H1 (cell line): Measurements from ENCODE around the gene AP2A1. TPM values are rescaled to one million over a fixed set of nuclear protein-coding genes. Genes with fewer than 3 reads are reported as not detected.

Experiments used
- CTCF ChIA-PET: fragments of 300-600 bp; sonication (Branson Sonifier 250); formaldehyde crosslinking; loops from one replicate; lab custom pipeline; 2021; ENCODE audit not compliant: partially characterized antibody; lab: Charles Lee
- POLR2A ChIA-PET: fragments of 300-600 bp; sonication (Branson Sonifier 250); formaldehyde crosslinking; loops from one replicate; lab custom pipeline; 2021; ENCODE audit warnings: inconsistent platforms; ENCODE audit not compliant: partially characterized antibody; lab: Charles Lee
- DNase-seq, 2 experiments: peaks; one replicate each; pipeline versions ENCODE4 v3.0.0 to v3.0.0-alpha.2; 2010 to 2022; ENCODE audit warnings: low spot score in 2 of 2, low read depth in 1 of 2, mixed read lengths in 1 of 2
- FAIRE-seq: peaks from 2 replicates; lab custom pipeline; 2011; peaks lifted over from hg19 to GRCh38; lab: Jason Lieb, UNC
- H2AFZ ChIP-seq: 2 replicates; pipeline ENCODE4 v1.8.1; 2012; ENCODE audit warnings: low read length, inconsistent platforms
- H2AK5ac ChIP-seq: 2 replicates; pipeline ENCODE4 v1.6.1; 2013; ENCODE audit warnings: low read depth, low read length
- H2BK120ac ChIP-seq: replicated peaks from 2 replicates; pipeline ENCODE3; 2013; ENCODE audit warnings: low read depth, low read length, inconsistent platforms
- H2BK12ac ChIP-seq: 2 replicates; pipeline ENCODE4 v1.6.1; 2013; ENCODE audit warnings: low read depth, low read length
- H2BK15ac ChIP-seq: 2 replicates; pipeline ENCODE4 v1.6.1; 2013; ENCODE audit warnings: low read length
- H2BK20ac ChIP-seq: 2 replicates; pipeline ENCODE4 v1.6.1; 2013; ENCODE audit warnings: low read length
- H2BK5ac ChIP-seq: 2 replicates; pipeline ENCODE4 v1.6.1; 2013; ENCODE audit warnings: low read depth, low read length
- H3K14ac ChIP-seq: 2 replicates; pipeline ENCODE4 v1.6.1; 2013; ENCODE audit warnings: inconsistent platforms; ENCODE audit not compliant: insufficient read length
- H3K18ac ChIP-seq: 2 replicates; pipeline ENCODE4 v1.6.1; 2013; ENCODE audit warnings: low read length; ENCODE audit errors: extremely low read depth
- H3K23ac ChIP-seq: 2 replicates; pipeline ENCODE4 v1.6.1; 2013; ENCODE audit warnings: inconsistent platforms; ENCODE audit not compliant: insufficient read length
- H3K23me2 ChIP-seq: 2 replicates; pipeline ENCODE4 v1.6.1; 2013; ENCODE audit warnings: low read depth, low read length
- H3K27ac ChIP-seq: 2 replicates; pipeline ENCODE4 v1.6.1; 2011; ENCODE audit warnings: low read depth, low read length, inconsistent platforms
- H3K27me3 ChIP-seq, 4 experiments: replicated peaks in 1 of 4; 1 replicate in 1 of 4; 2 replicates in 3 of 4; pipeline versions ENCODE4 v1.6.1 to v1.8.1; 2011 to 2013; ENCODE audit warnings: low read length in 3 of 4, mild to moderate bottlenecking in 3 of 4, inconsistent platforms in 2 of 4, mixed read lengths in 2 of 4, moderate library complexity in 1 of 4; ENCODE audit not compliant: control insufficient read depth in 3 of 4, insufficient read depth in 3 of 4; ENCODE audit errors: extremely low read depth in 1 of 4
- H3K36me3 ChIP-seq, 4 experiments: 2 replicates each; pipeline versions ENCODE4 v1.6.1 to v1.8.1; 2011 to 2013; ENCODE audit warnings: mild to moderate bottlenecking in 4 of 4, low read length in 3 of 4, moderate library complexity in 2 of 4, control low read depth in 1 of 4, inconsistent platforms in 1 of 4; ENCODE audit not compliant: insufficient read depth in 4 of 4, control insufficient read depth in 2 of 4
- H3K4ac ChIP-seq: replicated peaks from 2 replicates; pipeline ENCODE3; 2013; ENCODE audit warnings: low read length, low read depth, mixed read lengths, inconsistent platforms; ENCODE audit not compliant: insufficient read length
- H3K4me1 ChIP-seq, 4 experiments: replicated peaks in 1 of 4; 1 replicate in 1 of 4; 2 replicates in 3 of 4; pipeline versions ENCODE4 v1.6.1 to v1.8.1; 2011 to 2013; ENCODE audit warnings: low read length in 3 of 4, inconsistent platforms in 2 of 4, mixed read lengths in 1 of 4; ENCODE audit not compliant: insufficient read depth in 4 of 4, control insufficient read depth in 3 of 4
- H3K4me2 ChIP-seq, 2 experiments: 2 replicates each; pipeline versions ENCODE4 v1.6.1 to v1.8.1; 2011 to 2013; ENCODE audit warnings: low read depth in 2 of 2, low read length in 2 of 2, control low read depth in 1 of 2, inconsistent platforms in 1 of 2, mild to moderate bottlenecking in 1 of 2; ENCODE audit not compliant: insufficient read depth in 1 of 2
- H3K4me3 ChIP-seq, 4 experiments: fragments of 200-600, 300-600 bp in 1 of 4; sonication (generic), shearing (Covaris generic), sonication (Bioruptor Twin) in 1 of 4; 2 replicates each; pipeline versions ENCODE4 v1.5.1 to v1.8.1; 2011 to 2016; ENCODE audit warnings: low read length in 4 of 4, low read depth in 3 of 4, control low read depth in 2 of 4, inconsistent platforms in 2 of 4, mild to moderate bottlenecking in 2 of 4, mixed read lengths in 1 of 4, moderate library complexity in 1 of 4; ENCODE audit not compliant: insufficient read depth in 2 of 4; ENCODE audit errors: extremely low read depth in 1 of 4
- H3K56ac ChIP-seq: replicated peaks from 2 replicates; pipeline ENCODE3; 2013; ENCODE audit warnings: low read depth, mild to moderate bottlenecking, mixed read lengths, low read length, inconsistent platforms; ENCODE audit not compliant: insufficient read length
- H3K79me1 ChIP-seq: 2 replicates; pipeline ENCODE4 v1.6.1; 2013; ENCODE audit warnings: low read depth, low read length, control low read depth
- H3K79me2 ChIP-seq, 2 experiments: 2 replicates each; pipeline versions ENCODE4 v1.6.1 to v1.8.1; 2012 to 2013; ENCODE audit warnings: low read length in 2 of 2, mild to moderate bottlenecking in 2 of 2, inconsistent platforms in 1 of 2; ENCODE audit not compliant: insufficient read depth in 2 of 2, control insufficient read depth in 1 of 2
- H3K9ac ChIP-seq, 4 experiments: replicated peaks in 1 of 4; 1 replicate in 1 of 4; 2 replicates in 3 of 4; pipeline versions ENCODE4 v1.6.1 to v1.8.1; 2011 to 2013; ENCODE audit warnings: low read depth in 3 of 4, low read length in 3 of 4, control low read depth in 2 of 4, mild to moderate bottlenecking in 2 of 4, moderate library complexity in 2 of 4, inconsistent platforms in 1 of 4; ENCODE audit errors: extremely low read depth in 1 of 4
- H3K9me3 ChIP-seq, 2 experiments: 2 replicates each; pipeline versions ENCODE4 v1.6.1 to v1.8.1; 2012 to 2013; ENCODE audit warnings: mild to moderate bottlenecking in 2 of 2, moderate library complexity in 2 of 2, control low read depth in 1 of 2, inconsistent platforms in 1 of 2, low read depth in 1 of 2, low read length in 1 of 2, mixed read lengths in 1 of 2; ENCODE audit not compliant: insufficient read depth in 2 of 2
- H4K20me1 ChIP-seq, 2 experiments: replicated peaks in 1 of 2; 2 replicates each; pipeline versions ENCODE3 to v1.8.1; 2011 to 2013; ENCODE audit warnings: inconsistent platforms in 2 of 2, low read length in 2 of 2, mild to moderate bottlenecking in 1 of 2; ENCODE audit not compliant: insufficient read depth in 2 of 2, control insufficient read depth in 1 of 2
- H4K5ac ChIP-seq: 2 replicates; pipeline ENCODE4 v1.6.1; 2013; ENCODE audit warnings: low read length, low read depth, mixed read lengths, inconsistent platforms; ENCODE audit not compliant: insufficient read length
- H4K8ac ChIP-seq: 2 replicates; pipeline ENCODE4 v1.8.0; 2013; ENCODE audit warnings: mild to moderate bottlenecking, moderate library complexity, low read length, inconsistent platforms; ENCODE audit not compliant: insufficient read depth; ENCODE audit errors: extremely low read depth
- H4K91ac ChIP-seq: replicated peaks from 2 replicates; pipeline ENCODE3; 2013; ENCODE audit warnings: low read length, mixed read lengths, inconsistent platforms; ENCODE audit not compliant: insufficient read length
- CREB1 ChIP-seq: IDR thresholded peaks from 2 replicates; pipeline ENCODE4 v1.6.1; 2012; ENCODE audit warnings: inconsistent platforms
- PHF8 ChIP-seq: fragments of 200-600 bp; sonication (generic); conservative IDR thresholded peaks from 2 replicates; pipeline ENCODE4 v1.7.1; 2012; ENCODE audit warnings: low read depth, mild to moderate bottlenecking, inconsistent platforms, low read length, moderate library complexity
- SIN3A ChIP-seq, 2 experiments: IDR thresholded peaks in 1 of 2; conservative IDR thresholded peaks in 1 of 2; 2 replicates each; pipeline ENCODE4 v1.6.1; 2011 to 2012; ENCODE audit warnings: low read length in 2 of 2, improper control_type of control experiment in 1 of 2, low read depth in 1 of 2, mild to moderate bottlenecking in 1 of 2
- WGBS, 2 experiments: shearing (Covaris generic) in 1 of 2; methylation state at CpG; one replicate each; pipeline versions ENCODE4 v1.1.6 to v1.1.7; 2013 to 2015; ENCODE audit warnings: low lambda C conversion rate in 2 of 2, mixed read lengths in 2 of 2, inconsistent platforms in 1 of 2, low coverage in 1 of 2, missing lambda C conversion rate in 1 of 2; ENCODE audit not compliant: insufficient replicate concordance in 2 of 2, insufficient coverage in 1 of 2, insufficient read length in 1 of 2; ENCODE audit errors: extremely low coverage in 1 of 2, missing lambda C conversion rate in 1 of 2; 5-methylcytosine and 5-hydroxymethylcytosine counted together
- long read RNA-seq, 2 experiments: library from RNA in 1 of 2; library from capped mRNA in 1 of 2; stranded (forward); transcript quantifications; one replicate each; pipeline ENCODE4 v2.0.0, GENCODE V29; 2021; ENCODE audit warnings: inconsistent platforms in 1 of 2
- polyA minus RNA-seq, 3 experiments: library from RNA; depleted of rRNA, polyadenylated mRNA; stranded (reverse); fragments of >200 nt; gene quantifications; 1 replicate in 2 of 3; 2 replicates in 1 of 3; pipeline ENCODE4 v1.2.3, GENCODE V29; 2011
- polyA plus RNA-seq, 7 experiments: library from polyadenylated mRNA; depleted of rRNA in 3 of 7; stranded (reverse) in 5 of 7; unstranded in 2 of 7; fragments of >200 nt in 5 of 7; fragments of 200-250 nt in 2 of 7; gene quantifications; 1 replicate in 5 of 7; 2 replicates in 1 of 7; 4 replicates in 1 of 7; pipeline versions ENCODE4 v1.2.1 to v1.2.3, GENCODE V29; 2011 to 2013; ENCODE audit warnings: missing spikeins in 2 of 7, mixed read lengths in 2 of 7
- total RNA-seq: library from RNA; stranded (reverse); fragmentation: NEBNext Ultra II Directional; extraction: Animal tissue kit (Norgen Biotek cat#: 25700); gene quantifications from 2 replicates; pipeline ENCODE4 v1.2.1, GENCODE V29; 2021

AP2A1 gene
- total RNA-seq (105 and 109 TPM in 2 replicates), polyA plus RNA-seq (2011; rRNA removed) (106 and 157 TPM in 2 replicates), polyA minus RNA-seq (2011; rRNA and poly(A)+ RNA removed) (103 and 108 TPM in 2 replicates)
- polyA plus RNA-seq (2011; cell fraction: cytosol; rRNA removed), result 101 TPM
- 148 TPM for polyA plus RNA-seq (2011; cell fraction: nucleus; rRNA removed)
- polyA plus RNA-seq (2012, experiment 1 of 2), result 64.9 to 109 TPM (median 104 TPM) in 4 replicates
- polyA plus RNA-seq (2012, experiment 2 of 2), result 114 TPM
- 58.6 TPM for polyA plus RNA-seq (2013, experiment 1 of 2)
- 55.8 TPM for polyA plus RNA-seq (2013, experiment 2 of 2)
- polyA minus RNA-seq (2011; cell fraction: cytosol; rRNA and poly(A)+ RNA removed), result 101 TPM
- 76.4 TPM for polyA minus RNA-seq (2011; cell fraction: nucleus; rRNA and poly(A)+ RNA removed)
- long read RNA-seq, experiment 1, transcript AP2A1-208 (1 exons, 2,238 nt), result minor isoform, 5 of 76 reads
- long read RNA-seq, experiment 1, transcript AP2A1-201 (23 exons, 3,388 nt), result major isoform, 8 of 76 reads
- long read RNA-seq, experiment 1, partial matches to known transcripts, result 51 of 76 reads
- long read RNA-seq, experiment 1, other reads (novel, unspliced or antisense), result 12 of 76 reads
- long read RNA-seq, experiment 2, partial matches to known transcripts, result 6 of 7 reads
- long read RNA-seq, experiment 2, other reads (novel, unspliced or antisense), result 0 of 7 reads

- Histone ChIP-seq H3K79me2 (peaks cover 0 to 24% of the 10 kb centered on the region in 2 experiments; a peak in 2 of 4 replicates), H2BK5ac (peak within 1 kb of the TSS; percentile 89), H4K8ac (peak within 1 kb of the TSS; percentile 92), H3K79me1 (peaks cover 18% of the 10 kb centered on the region), H3K9me3 (no peaks in the 10 kb centered on the region), H3K14ac (peak within 1 kb of the TSS; percentile 6), H3K56ac (peak within 1 kb of the TSS; percentile 72), H3K9ac (peak within 1 kb of the TSS; percentile 80 to 96 (median 87)), H2AFZ (no peak within 1 kb of the TSS), H3K18ac (peak within 1 kb of the TSS; percentile 81), H3K23me2 (peaks cover 13% of the 10 kb centered on the region), H2BK20ac (0 out of 2 replicates have a peak within 1 kb of the TSS, but pooled peaks have one; percentile 0), H3K4me3 (peak within 1 kb of the TSS; percentile 42 to 100 (median 85)), H3K27ac (peak within 1 kb of the TSS; percentile 97), H4K91ac (peak within 1 kb of the TSS; percentile 86), H4K5ac (peak within 1 kb of the TSS; percentile 89), H3K36me3 (no peaks in the 10 kb centered on the region), H3K4ac (peak within 1 kb of the TSS; percentile 91), H2BK12ac (peak within 1 kb of the TSS; percentile 96; the same call in 1 of the 2 replicates), H2BK120ac (peak within 1 kb of the TSS; percentile 70), H3K4me2 (peak within 1 kb of the TSS; percentile 82 to 94), H4K20me1 (peaks cover 0 to 4% of the 10 kb centered on the region in 2 experiments), H3K23ac (no peak within 1 kb of the TSS), H3K4me1 (peaks cover 0 to 7% (median 2%) of the 10 kb centered on the region in 4 experiments; a peak in 5 of 7 replicates), H2AK5ac (peak within 1 kb of the TSS; percentile 43; the same call in 1 of the 2 replicates), H2BK15ac (peak within 1 kb of the TSS; percentile 84; the same call in 1 of the 2 replicates), H3K27me3 (no peaks in the 10 kb centered on the region)
- CTCF ChIA-PET, result interaction anchor here (1.4 to 1.8 kb wide), 3 partner anchors 16 to 50 kb away, joined by 4 to 6 read pairs (median 4); no protein-coding TSS in a partner anchor
- FAIRE-seq, result no peak
- WGBS, 2 experiments, result 0% methylated on average over 15 of the region's 38 CpGs; no CpG with 5 or more reads in 1 of the 2 experiments
- POLR2A ChIA-PET, result interaction anchor here (0.5 to 3.8 kb wide), 16 partner anchors 9 to 167 kb away, joined by 3 to 15 read pairs (median 4); partner anchors contain the start of genes CPT1C, FUZ and PTOV1
- no peak for DNase-seq
- TF ChIP-seq SIN3A (conservative IDR thresholded peaks at IDR 0.05 in 1 of 2, IDR thresholded peaks at IDR 0.05 in 1 of 2; ENCODE audit: low read depth in 1 of 2, low read length in 2 of 2), result 0 out of 4 replicates have a peak, but pooled peaks of 1 of the 2 experiments have one; percentile 56
- peak; percentile 54; the same call in 1 of the 2 replicates for TF ChIP-seq PHF8
- no peak for TF ChIP-seq CREB1
Measured at GRCh38 chr19:49766930-49767299, at the start of gene AP2A1. Gene AP2A1 (plus strand): TSS chr19:49767001. CDS start chr19:49767134, 133 bp downstream.
